DND-41 (cell line): ENCODE results near the gene UPF1.

Source experiments
- CTCF ChIP-seq: IDR thresholded peaks from 2 replicates; pipeline ENCODE4 v1.5.1; 2012; ENCODE audit warnings: borderline replicate concordance, low read length, moderate library complexity, mild to moderate bottlenecking; ENCODE audit not compliant: poor library complexity, severe bottlenecking; ENCODE audit errors: extremely low read depth
- EZH2 ChIP-seq: IDR thresholded peaks from 3 replicates; pipeline ENCODE4 v1.6.1; 2012; ENCODE audit warnings: borderline replicate concordance, low read depth, mild to moderate bottlenecking, moderate library complexity, low read length, inconsistent platforms; ENCODE audit not compliant: severe bottlenecking

GRCh38 chr19:18895038-18895823, 63.5 kb downstream of the UPF1 start:
- peak; percentile 25 for TF ChIP-seq CTCF
- no peak for TF ChIP-seq EZH2
